GM12878 (cell line): ENCODE data around the gene TMEM138. TPM values are rescaled to one million over a fixed set of nuclear protein-coding genes. Genes with fewer than 3 reads are reported as not detected.

ENCODE experiments used
- ATAC-seq: fragments of 200-7000 bp; cut with Tn5 transposase; 3 replicates; pipeline ENCODE4 v1.9.1; 2020; ENCODE audit warnings: mild to moderate bottlenecking, moderate library complexity
- BruUV-seq: library from RNA; stranded (reverse); fragments of 400-500 nt; replicated peaks from 2 replicates; lab custom pipeline; 2021; lab: Mats Ljungman, UMichigan
- CTCF ChIA-PET: fragments of 300-600 bp; sonication (Branson Sonifier 250); formaldehyde crosslinking; extraction: SDS; loops from one replicate; lab custom pipeline; 2021; ENCODE audit warnings: inconsistent platforms; lab: Yijun Ruan, JAX
- POLR2A ChIA-PET: fragments of 350-600 bp; formaldehyde crosslinking; extraction: SDS; loops from one replicate; lab custom pipeline; 2021; ENCODE audit warnings: inconsistent platforms; lab: Charles Lee
- RAD21 ChIA-PET: fragments of 300-600 bp; sonication (Branson Sonifier 250); formaldehyde crosslinking; loops from one replicate; lab custom pipeline; 2023; ENCODE audit warnings: antibody characterized with exemption; ENCODE audit not compliant: unreplicated experiment; lab: Charles Lee
- SMC1A ChIA-PET: fragments of 300-600 bp; sonication (Branson Sonifier 250); formaldehyde crosslinking; loops from one replicate; lab custom pipeline; 2023; ENCODE audit not compliant: unreplicated experiment, uncharacterized antibody; lab: Charles Lee
- DNase-seq: peaks from one replicate; pipeline ENCODE4 v3.0.0-alpha.2; 2011; ENCODE audit warnings: low read depth, low spot score
- FAIRE-seq: peaks from 3 replicates; lab custom pipeline; 2011; peaks lifted over from hg19 to GRCh38; lab: Jason Lieb, UNC
- H2AFZ ChIP-seq: 2 replicates; pipeline ENCODE4 v1.6.0; 2011; ENCODE audit warnings: low read depth, low read length, control low read depth; ENCODE audit not compliant: control insufficient read depth
- H3K27ac ChIP-seq: 2 replicates; pipeline ENCODE4 v1.5.1; 2011; ENCODE audit warnings: control low read depth; ENCODE audit not compliant: control insufficient read depth, insufficient read depth
- H3K27me3 ChIP-seq, 2 experiments: replicated peaks in 1 of 2; 2 replicates each; pipeline versions ENCODE4 v1.6.0 to v1.6.1; 2011; ENCODE audit warnings: low read length in 1 of 2; ENCODE audit not compliant: control insufficient read depth in 2 of 2, insufficient read depth in 2 of 2
- H3K36me3 ChIP-seq, 2 experiments: 2 replicates each; pipeline ENCODE4 v1.5.1; 2011; ENCODE audit warnings: low read length in 1 of 2; ENCODE audit not compliant: control insufficient read depth in 2 of 2, insufficient read depth in 2 of 2
- H3K4me1 ChIP-seq: 2 replicates; pipeline ENCODE4 v1.6.1; 2011; ENCODE audit warnings: mild to moderate bottlenecking, low read length, moderate library complexity, mixed read lengths; ENCODE audit not compliant: control insufficient read depth, insufficient read depth
- H3K4me2 ChIP-seq: 2 replicates; pipeline ENCODE4 v1.6.0; 2011; ENCODE audit warnings: control low read depth; ENCODE audit not compliant: control insufficient read depth, insufficient read depth
- H3K4me3 ChIP-seq: fragments of 200-600 bp; sonication (generic); 2 replicates; pipeline ENCODE4 v1.5.1; 2016
- H3K79me2 ChIP-seq: 2 replicates; pipeline ENCODE4 v1.6.0; 2011; ENCODE audit warnings: low read length; ENCODE audit not compliant: control insufficient read depth, insufficient read depth
- H3K9ac ChIP-seq: 2 replicates; pipeline ENCODE4 v1.8.0; 2011; ENCODE audit warnings: low read length, control low read depth, mixed read lengths; ENCODE audit not compliant: control insufficient read depth, insufficient read depth
- H3K9me3 ChIP-seq: replicated peaks from 3 replicates; pipeline ENCODE4 v1.5.1; 2011; ENCODE audit warnings: mild to moderate bottlenecking, low read length; ENCODE audit not compliant: control insufficient read depth, insufficient read depth
- H4K20me1 ChIP-seq: 2 replicates; pipeline ENCODE4 v1.6.0; 2011; ENCODE audit not compliant: control insufficient read depth, insufficient read depth
- IKZF2 ChIP-seq, 2 experiments: fragments of 450-650 bp; IDR thresholded peaks; 2 replicates each; pipeline ENCODE4 v1.6.1; 2017; ENCODE audit warnings: mild to moderate bottlenecking in 2 of 2, moderate library complexity in 2 of 2
- LARP7 ChIP-seq: fragments of 450-650 bp; IDR thresholded peaks from 2 replicates; pipeline ENCODE4 v1.6.1; 2017; ENCODE audit warnings: mild to moderate bottlenecking
- ZNF217 ChIP-seq: fragments of 450-650 bp; IDR thresholded peaks from 2 replicates; pipeline ENCODE4 v1.6.1; 2017; ENCODE audit warnings: antibody characterized with exemption, mild to moderate bottlenecking
- WGBS: methylation state at CpG from one replicate; pipeline ENCODE4 v1.1.6; 2016; ENCODE audit warnings: low lambda C conversion rate; ENCODE audit not compliant: insufficient replicate concordance, insufficient coverage; ENCODE audit errors: missing lambda C conversion rate; 5-methylcytosine and 5-hydroxymethylcytosine counted together
- in situ Hi-C: fragments of 300-500 bp; cut with MboI; formaldehyde crosslinking; loops from 9 replicates; pipeline ENCODE4 v1.14.3; 2018; ENCODE audit warnings: mixed read lengths
- intact Hi-C: fragments of 100-400 bp; cut with micrococcal nuclease; formaldehyde crosslinking; loops from one replicate; pipeline ENCODE4 v1.14.2; 2022; ENCODE audit not compliant: unreplicated experiment
- polyA plus RNA-seq, 11 experiments: library from polyadenylated mRNA; depleted of rRNA in 4 of 11; unstranded in 6 of 11; stranded (reverse) in 5 of 11; fragments of >200 nt; fragmentation: Nextera tagmentation in 4 of 11; fragmentation: Illumina TruSeq in 1 of 11; extraction: Ambion mirVana in 4 of 11; extraction: Trizol in 1 of 11; gene quantifications; 1 replicate in 1 of 11; 2 replicates in 10 of 11; pipeline versions ENCODE4 v1.2.1 to v1.2.3, GENCODE V29; 2011 to 2016; ENCODE audit warnings: inconsistent platforms in 2 of 11, missing spikeins in 2 of 11, low read depth in 1 of 11
- total RNA-seq, 4 experiments: library from RNA; depleted of rRNA in 3 of 4; stranded (reverse); fragments of >200 nt in 3 of 4; fragmentation: Illumina TruSeq in 1 of 4; extraction: Trizol in 1 of 4; gene quantifications; 2 replicates each; pipeline versions ENCODE4 v1.2.1 to v1.2.3, GENCODE V29; 2013 to 2021
- TF ChIP-seq, protein P1 (sequence below): fragments of 450-650 bp; formaldehyde crosslinking; IDR thresholded peaks from 2 replicates; pipeline ENCODE4 v1.4.0; 2022; ENCODE audit warnings: mild to moderate bottlenecking, moderate library complexity

Gene TMEM138
- total and polyA plus RNA-seq, 10 of the 15 experiments (the other 5 are each of a cell fraction or from before 2014, with no cell fraction given): 28.5 to 116 (median 73.4) TPM

- SMC1A ChIA-PET: interaction anchor here (0.6 to 12.8 kb wide), 7 partner anchors 8 to 422 kb away, joined by 3 to 243 read pairs (median 8); partner anchors contain the start of genes DDB1, TKFC, TMEM216 and VWCE
- ATAC-seq (peak; percentile 6), FAIRE-seq (peak; percentile 7), DNase-seq (no peak)
- no peaks in the 10 kb centered on the region for H4K20me1 ChIP-seq
- peak overlapping the region; percentile 89 for H3K4me2 ChIP-seq
- no peaks in the 10 kb centered on the region for H3K9me3 ChIP-seq
- POLR2A ChIA-PET: interaction anchor here (1.2 to 8.7 kb wide), 7 partner anchors 6 to 321 kb away, joined by 3 to 111 read pairs (median 21); partner anchors contain the start of genes DDB1, TKFC and TMEM216
- intact Hi-C loops: loop anchor here (1.0 kb wide), 1 partner anchor 29 kb away; the partner anchor contains the start of genes DDB1 and TKFC
- TF ChIP-seq IKZF2 (IDR thresholded peaks at IDR 0.05) (no peak), LARP7 (0 out of 2 replicates have a peak, but pooled peaks have one; percentile 13), ZNF217 (no peak)
- TF ChIP-seq, protein P1, sequence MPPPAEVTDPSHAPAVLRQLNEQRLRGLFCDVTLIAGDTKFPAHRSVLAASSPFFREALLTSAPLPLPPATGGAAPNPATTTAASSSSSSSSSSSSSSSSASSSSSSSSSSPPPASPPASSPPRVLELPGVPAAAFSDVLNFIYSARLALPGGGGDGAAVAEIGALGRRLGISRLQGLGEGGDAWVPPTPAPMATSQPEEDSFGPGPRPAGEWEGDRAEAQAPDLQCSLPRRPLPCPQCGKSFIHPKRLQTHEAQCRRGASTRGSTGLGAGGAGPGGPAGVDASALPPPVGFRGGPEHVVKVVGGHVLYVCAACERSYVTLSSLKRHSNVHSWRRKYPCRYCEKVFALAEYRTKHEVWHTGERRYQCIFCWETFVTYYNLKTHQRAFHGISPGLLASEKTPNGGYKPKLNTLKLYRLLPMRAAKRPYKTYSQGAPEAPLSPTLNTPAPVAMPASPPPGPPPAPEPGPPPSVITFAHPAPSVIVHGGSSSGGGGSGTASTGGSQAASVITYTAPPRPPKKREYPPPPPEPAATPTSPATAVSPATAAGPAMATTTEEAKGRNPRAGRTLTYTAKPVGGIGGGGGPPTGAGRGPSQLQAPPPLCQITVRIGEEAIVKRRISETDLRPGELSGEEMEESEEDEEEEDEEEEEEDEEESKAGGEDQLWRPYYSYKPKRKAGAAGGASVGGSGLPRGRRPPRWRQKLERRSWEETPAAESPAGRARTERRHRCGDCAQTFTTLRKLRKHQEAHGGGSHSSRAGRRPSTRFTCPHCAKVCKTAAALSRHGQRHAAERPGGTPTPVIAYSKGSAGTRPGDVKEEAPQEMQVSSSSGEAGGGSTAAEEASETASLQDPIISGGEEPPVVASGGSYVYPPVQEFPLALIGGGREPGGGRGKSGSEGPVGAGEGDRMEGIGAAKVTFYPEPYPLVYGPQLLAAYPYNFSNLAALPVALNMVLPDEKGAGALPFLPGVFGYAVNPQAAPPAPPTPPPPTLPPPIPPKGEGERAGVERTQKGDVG (CRISPR knock-in tag): no peak
- peaks cover 8 to 14% of the 10 kb centered on the region in 2 experiments for H3K36me3 ChIP-seq
- CTCF ChIA-PET: interaction anchor here (1.2 to 23.9 kb wide), 4 partner anchors 9 to 24 kb away, joined by 3 to 387 read pairs (median 156); no protein-coding TSS in a partner anchor
- H3K27ac ChIP-seq: peak overlapping the region; percentile 98
- WGBS: 1% methylated on average over 12 of the region's 12 CpGs
- no peaks in the 10 kb centered on the region for H3K27me3 ChIP-seq
- H2AFZ ChIP-seq: peak overlapping the region; percentile 99
- H3K4me3 ChIP-seq: peak overlapping the region; percentile 99
- peaks cover 23% of the 10 kb centered on the region for H3K4me1 ChIP-seq
- TSS peak; percentile 85 for BruUV-seq
- in situ Hi-C loops: no loop called here
- H3K79me2 ChIP-seq: peaks cover 51% of the 10 kb centered on the region
- peak overlapping the region; percentile 91 for H3K9ac ChIP-seq
- RAD21 ChIA-PET: interaction anchor here (5.5 to 13.0 kb wide), 3 partner anchors 6 to 27 kb away, joined by 43 to 172 read pairs (median 72); partner anchors contain the start of genes DDB1 and TKFC
Observed at GRCh38 chr11:61362542-61362875, 335 bp downstream of the TMEM138 start.
